ENCODE data around the gene SHROOM3. TPM values are rescaled to one million over a fixed set of nuclear protein-coding genes. Genes with fewer than 3 reads are reported as not detected.
A peak's percentile ranks its signal among the peaks of the same experiment; 100 is the strongest.

Gene SHROOM3
- total and polyA plus RNA-seq, 12 donors, result 1.1 to 16.2 (median 8.8) TPM

DNA sequence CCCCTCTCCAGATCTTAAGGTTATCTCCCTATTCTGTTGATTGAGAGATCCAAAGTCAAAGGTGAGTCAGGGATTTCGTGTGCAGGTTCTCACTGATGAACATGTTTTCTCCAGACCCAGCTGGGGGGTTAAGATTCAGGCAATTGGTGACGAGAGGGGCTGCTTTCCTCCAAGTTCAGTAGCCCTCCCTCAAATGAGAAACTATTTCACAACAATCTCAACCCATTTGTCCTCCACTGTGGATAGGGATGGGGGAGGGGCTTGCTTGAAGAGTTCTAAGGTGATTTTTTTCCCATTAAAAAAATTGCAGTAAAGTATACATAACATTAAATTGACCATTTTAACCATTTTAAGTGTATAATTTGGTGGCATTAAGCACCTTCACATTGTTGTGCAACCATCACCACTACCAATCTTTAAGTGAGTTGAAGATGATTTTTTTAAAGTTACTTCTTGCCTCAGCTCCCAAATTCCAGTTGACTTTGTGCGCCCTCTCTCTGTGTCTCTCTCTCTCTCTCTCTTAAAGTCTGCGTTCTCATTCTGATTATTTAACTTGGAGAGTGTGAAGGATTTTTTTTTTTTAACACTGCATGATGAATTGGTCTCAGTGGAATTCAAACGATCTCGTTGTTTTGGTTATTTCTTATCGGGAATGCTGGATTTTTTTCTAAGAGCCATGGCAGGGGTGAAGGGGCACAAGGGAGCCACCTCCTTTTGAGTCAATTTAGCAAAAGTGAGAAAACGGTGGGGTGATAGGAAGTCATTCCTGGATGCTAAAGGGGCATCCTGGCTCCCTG, 175.9 kb downstream of the SHROOM3 start:
- Histone ChIP-seq H3K4me3 (peak overlapping the region in 1 of 4 donors; percentile 5), H3K9me3 (replicated peaks in 1 of 3) (no peaks in the 10 kb centered on the region), H3K27me3 (no peaks in the 10 kb centered on the region), H3K27ac (peak overlapping the region in 2 of 5 donors; percentile 27 to 36), H3K4me1 (replicated peaks in 1 of 2) (peaks cover 0 to 12% of the 10 kb centered on the region in 2 donors), H3K36me3 (replicated peaks in 1 of 2) (no peaks in the 10 kb centered on the region)
- intact Hi-C loops (cut with DNase I), result no loop called here
- 25 to 43% (median 30%) methylated on average over 8 of the region's 8 CpGs for WGBS, 4 donors
- TF ChIP-seq CTCF (IDR thresholded peaks at IDR 0.05) (no peak), POLR2A (IDR thresholded peaks at IDR 0.05) (no peak)
- DNase-seq, result no peak

DNA sequence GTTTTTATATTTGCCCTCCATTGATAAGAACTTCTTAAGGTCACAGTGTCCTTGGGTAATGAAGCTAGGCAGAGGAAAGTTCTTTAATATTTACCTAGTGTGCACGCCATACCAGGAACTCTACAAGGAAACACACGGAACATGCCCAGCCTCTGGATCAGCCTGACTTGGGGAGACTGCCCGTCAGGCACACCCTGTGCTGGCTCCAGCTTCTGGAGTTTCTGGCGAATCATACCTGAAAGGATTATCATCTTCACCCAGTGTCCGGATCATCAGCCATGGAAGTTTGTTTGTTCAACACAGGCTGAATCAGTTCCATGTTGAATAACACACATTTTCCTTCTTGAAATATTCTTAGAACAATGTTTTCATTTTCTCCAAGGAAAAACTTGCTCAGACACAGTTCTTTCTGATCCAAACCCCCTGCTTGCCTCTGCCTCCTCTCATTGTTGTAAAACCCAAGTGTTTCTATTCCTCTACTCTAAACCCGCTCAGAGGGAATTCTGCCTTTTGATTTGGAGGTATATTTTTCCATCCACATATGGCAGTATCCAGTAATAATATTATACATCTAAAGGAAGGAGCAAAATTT, 176.7 kb downstream of the SHROOM3 start:
- TF ChIP-seq CTCF (IDR thresholded peaks at IDR 0.05), result no peak
- no peak for TF ChIP-seq POLR2A (IDR thresholded peaks at IDR 0.05)
- peak overlapping the region in 2 of 5 donors; percentile 27 to 36 for H3K27ac ChIP-seq
- no peaks in the 10 kb centered on the region for H3K9me3 ChIP-seq (replicated peaks in 1 of 3)
- peaks cover 0 to 12% of the 10 kb centered on the region in 2 donors for H3K4me1 ChIP-seq (replicated peaks in 1 of 2)
- WGBS, 4 donors, result 30 to 44% (median 39%) methylated on average over 6 of the region's 6 CpGs
- peak overlapping the region in 1 of 4 donors; percentile 5 for H3K4me3 ChIP-seq
- DNase-seq, result peak in 1 of 7 donors; percentile 33
- intact Hi-C loops (cut with DNase I), result no loop called here
- no peaks in the 10 kb centered on the region for H3K36me3 ChIP-seq (replicated peaks in 1 of 2)
- no peaks in the 10 kb centered on the region for H3K27me3 ChIP-seq

- H3K4me1 ChIP-seq (replicated peaks in 1 of 2), result peaks cover 0 to 12% of the 10 kb centered on the region in 2 donors
- no peaks in the 10 kb centered on the region for H3K27me3 ChIP-seq
- intact Hi-C loops (cut with DNase I), result no loop called here
- TF ChIP-seq POLR2A (IDR thresholded peaks at IDR 0.05) (no peak), CTCF (IDR thresholded peaks at IDR 0.05) (no peak)
- no peak for DNase-seq
- no peaks in the 10 kb centered on the region for H3K36me3 ChIP-seq (replicated peaks in 1 of 2)
- no peak overlapping the region for H3K4me3 ChIP-seq
- H3K27ac ChIP-seq, result no peak overlapping the region
- no peaks in the 10 kb centered on the region for H3K9me3 ChIP-seq (replicated peaks in 1 of 3)
These were observed 179.6 kb downstream of the SHROOM3 start for GRCh38 chr4:76614589-76614988.

DNA sequence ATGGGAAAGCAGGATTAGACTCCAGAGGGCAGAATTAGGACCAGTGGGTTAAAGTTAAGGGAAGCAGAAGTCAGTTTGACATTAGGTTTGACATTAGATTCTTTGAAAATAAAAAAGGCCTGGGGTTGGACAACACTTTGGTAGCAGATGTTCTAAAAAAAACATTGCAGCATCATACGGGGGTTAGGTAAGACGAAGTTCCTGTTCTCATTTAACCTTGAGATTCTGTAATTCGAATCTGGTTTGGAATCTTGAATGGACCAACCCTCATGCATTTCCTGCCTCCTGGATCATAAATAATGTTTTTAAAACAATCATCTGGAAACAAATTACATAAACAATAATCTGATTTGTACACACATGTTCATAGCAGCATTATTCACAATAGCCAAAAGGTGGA, 181.0 kb downstream of the SHROOM3 start:
- Histone ChIP-seq H3K4me3 (no peak overlapping the region), H3K36me3 (replicated peaks in 1 of 2) (no peaks in the 10 kb centered on the region), H3K4me1 (replicated peaks in 1 of 2) (peaks cover 0 to 12% of the 10 kb centered on the region in 2 donors), H3K27me3 (no peaks in the 10 kb centered on the region), H3K27ac (no peak overlapping the region), H3K9me3 (replicated peaks in 1 of 3) (no peaks in the 10 kb centered on the region)
- 29 to 41% (median 32%) methylated on average over 3 of the region's 3 CpGs for WGBS, 4 donors
- intact Hi-C loops (cut with DNase I), result no loop called here
- no peak for DNase-seq
- TF ChIP-seq POLR2A (IDR thresholded peaks at IDR 0.05) (no peak), CTCF (IDR thresholded peaks at IDR 0.05) (no peak)

Data from adrenal gland (tissue), 12 donors.